ENCODE data around the gene FRZB.

The FRZB gene, protein sequence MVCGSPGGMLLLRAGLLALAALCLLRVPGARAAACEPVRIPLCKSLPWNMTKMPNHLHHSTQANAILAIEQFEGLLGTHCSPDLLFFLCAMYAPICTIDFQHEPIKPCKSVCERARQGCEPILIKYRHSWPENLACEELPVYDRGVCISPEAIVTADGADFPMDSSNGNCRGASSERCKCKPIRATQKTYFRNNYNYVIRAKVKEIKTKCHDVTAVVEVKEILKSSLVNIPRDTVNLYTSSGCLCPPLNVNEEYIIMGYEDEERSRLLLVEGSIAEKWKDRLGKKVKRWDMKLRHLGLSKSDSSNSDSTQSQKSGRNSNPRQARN

DNA sequence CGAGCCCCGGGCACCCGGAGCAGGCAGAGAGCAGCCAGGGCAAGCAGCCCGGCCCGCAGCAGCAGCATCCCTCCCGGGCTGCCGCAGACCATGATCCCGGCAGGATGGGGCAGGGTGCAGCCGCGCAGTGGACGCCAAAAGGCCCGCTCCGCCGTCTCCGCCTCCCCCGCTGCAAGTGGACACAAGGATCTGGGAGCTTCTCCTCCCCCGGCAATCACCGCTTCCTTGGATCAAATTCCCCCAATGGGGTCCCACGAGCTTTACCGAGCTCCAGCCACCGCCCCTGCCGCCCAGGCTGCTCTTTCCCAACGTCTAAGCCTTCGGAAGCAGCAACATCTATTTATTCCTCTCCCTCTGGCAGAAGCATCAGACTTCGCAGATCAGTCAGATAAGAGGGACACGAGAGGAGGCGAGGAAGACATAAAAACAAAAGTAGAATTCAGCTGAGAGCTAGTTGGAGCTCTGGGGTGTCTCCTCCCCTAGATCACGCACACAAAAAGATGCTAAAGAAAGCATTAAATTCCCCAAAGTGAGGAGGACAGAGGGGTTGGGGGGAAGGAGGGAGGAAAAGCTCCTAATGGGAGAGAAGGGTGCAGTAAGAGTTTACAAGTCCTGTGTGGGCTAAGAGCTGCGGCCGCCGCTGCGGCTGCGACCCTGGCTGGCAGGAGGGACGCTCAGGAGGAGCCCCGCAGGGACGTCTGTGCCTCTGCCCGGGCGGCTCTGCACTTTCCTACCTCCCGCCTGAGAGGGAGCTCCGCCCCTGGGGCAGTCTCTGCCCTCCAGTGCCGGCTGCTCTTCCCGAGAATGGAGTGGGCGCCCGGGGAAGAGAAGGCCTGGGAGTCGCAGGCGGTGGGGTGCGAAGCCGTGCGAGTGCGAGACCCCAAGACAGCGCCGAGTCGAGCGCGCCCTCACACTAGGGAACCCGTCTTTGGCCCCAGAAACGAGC lies at the start of gene FRZB:
Gene FRZB (minus strand): TSS at position 177 of the 946 bp plus-strand sequence. CDS start 85 bp downstream, at position 92.
- TF ChIP-seq CTCF (IDR thresholded peaks at IDR 0.05) = no peak
- peak; percentile 89 for DNase-seq (ENCODE audit: low spot score)
- Histone ChIP-seq H3K4me3 (peak within 1 kb of the TSS; percentile 78), H3K27ac (peak within 1 kb of the TSS; percentile 25 to 84)

- no peak for DNase-seq (ENCODE audit: low spot score)
- TF ChIP-seq CTCF (IDR thresholded peaks at IDR 0.05) = no peak
- Histone ChIP-seq H3K4me3 (no peak overlapping the region), H3K27ac (no peak overlapping the region)
Measured at GRCh38 chr2:182915369-182916326, 49.2 kb upstream of the FRZB start.

DNA sequence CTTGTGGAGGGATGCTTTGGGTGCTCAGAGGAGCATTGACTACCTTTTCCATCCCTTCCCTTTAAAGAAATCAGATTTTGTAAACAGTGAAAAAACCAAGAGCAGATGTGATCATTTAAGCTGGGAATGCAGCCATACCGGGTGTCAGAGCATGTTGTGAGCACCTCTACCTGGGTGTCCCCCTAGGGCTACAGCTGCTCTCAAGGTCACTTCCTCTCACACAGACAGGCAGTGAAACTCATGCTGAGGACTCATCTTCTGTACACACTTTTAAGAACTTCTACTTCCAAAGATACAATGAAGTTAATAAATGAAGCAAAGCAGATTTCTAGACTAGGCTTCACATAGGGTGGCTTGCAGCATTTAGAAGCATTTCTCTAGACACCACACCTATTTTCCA lies 48.4 kb upstream of the FRZB start:
- DNase-seq (ENCODE audit: low spot score) = no peak
- TF ChIP-seq CTCF (IDR thresholded peaks at IDR 0.05) = no peak
- no peak overlapping the region for H3K4me3 ChIP-seq
- no peak overlapping the region for H3K27ac ChIP-seq

DNA sequence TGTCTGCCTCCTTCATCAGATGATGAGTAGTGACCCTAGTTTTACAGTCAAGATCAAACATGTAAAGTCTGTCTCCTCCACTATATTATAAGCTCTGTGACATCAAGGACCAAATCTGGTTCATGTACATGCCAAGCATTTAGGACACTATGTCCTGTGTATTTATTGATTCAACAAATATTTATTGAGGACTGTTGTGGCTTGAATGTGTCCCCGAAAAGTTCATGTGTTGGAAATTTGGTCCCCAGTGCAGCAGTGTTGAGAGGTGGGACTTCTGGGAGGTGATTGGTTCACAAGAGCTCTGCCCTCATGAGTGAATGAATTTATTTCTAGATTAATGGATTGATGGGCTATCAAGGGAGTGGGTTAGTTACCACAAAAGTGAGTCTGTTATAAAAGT lies 46.6 kb upstream of the FRZB start:
- Histone ChIP-seq H3K27ac (no peak overlapping the region), H3K4me3 (no peak overlapping the region)
- DNase-seq (ENCODE audit: low spot score) = no peak
- no peak for TF ChIP-seq CTCF (IDR thresholded peaks at IDR 0.05)

DNA sequence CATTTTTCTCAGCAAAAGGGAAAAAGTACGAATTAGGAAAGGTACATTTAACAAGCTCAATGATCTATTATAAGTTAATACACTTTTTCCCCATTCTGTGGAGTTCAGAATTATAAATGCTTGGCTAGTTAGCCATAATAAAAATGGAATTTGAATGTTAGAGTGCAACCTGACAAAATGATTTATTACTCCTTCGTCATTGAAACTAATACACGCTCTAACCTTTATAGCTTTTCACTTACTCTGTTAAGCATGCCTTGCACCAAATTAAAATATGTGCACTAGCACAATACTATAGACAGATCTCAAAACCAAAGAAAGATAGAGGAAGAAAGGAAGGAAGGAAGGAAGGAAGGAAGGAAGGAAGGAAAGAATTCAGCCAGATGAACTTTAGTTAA lies 46.1 kb upstream of the FRZB start:
- no peak for DNase-seq (ENCODE audit: low spot score)
- TF ChIP-seq CTCF (IDR thresholded peaks at IDR 0.05) = no peak
- Histone ChIP-seq H3K27ac (no peak overlapping the region), H3K4me3 (no peak overlapping the region)

GRCh38 chr2:182911813-182912517 lies 45.5 kb upstream of the FRZB start:
- no peak for DNase-seq (ENCODE audit: low spot score)
- no peak for TF ChIP-seq CTCF (IDR thresholded peaks at IDR 0.05)
- Histone ChIP-seq H3K4me3 (no peak overlapping the region), H3K27ac (no peak overlapping the region)
